A375 (cell line): ENCODE results near the gene ARID4A. TPM values are rescaled to one million over a fixed set of nuclear protein-coding genes. Genes with fewer than 3 reads are reported as not detected.

Experiments used
- small RNA-seq: library from RNA; depleted of rRNA; stranded (forward); fragments of <200 nt; gene quantifications from one replicate; pipeline ENCODE3, GENCODE V24; 2014
- total RNA-seq: library from RNA; depleted of rRNA; stranded (reverse); fragments of >200 nt; shearing (Covaris generic); gene quantifications from 2 replicates; pipeline ENCODE4 v1.2.3, GENCODE V29; 2014; rRNA removed

Gene ARID4A
- 2.2 and 5.1 TPM in 2 replicates for total RNA-seq

GRCh38 chr14:58298477-58299400, at the start of gene ARID4A:
Gene ARID4A, plus strand, starts transcription at chr14:58298555. Its CDS starts 1,300 bp downstream, at chr14:58299855.

DNA sequence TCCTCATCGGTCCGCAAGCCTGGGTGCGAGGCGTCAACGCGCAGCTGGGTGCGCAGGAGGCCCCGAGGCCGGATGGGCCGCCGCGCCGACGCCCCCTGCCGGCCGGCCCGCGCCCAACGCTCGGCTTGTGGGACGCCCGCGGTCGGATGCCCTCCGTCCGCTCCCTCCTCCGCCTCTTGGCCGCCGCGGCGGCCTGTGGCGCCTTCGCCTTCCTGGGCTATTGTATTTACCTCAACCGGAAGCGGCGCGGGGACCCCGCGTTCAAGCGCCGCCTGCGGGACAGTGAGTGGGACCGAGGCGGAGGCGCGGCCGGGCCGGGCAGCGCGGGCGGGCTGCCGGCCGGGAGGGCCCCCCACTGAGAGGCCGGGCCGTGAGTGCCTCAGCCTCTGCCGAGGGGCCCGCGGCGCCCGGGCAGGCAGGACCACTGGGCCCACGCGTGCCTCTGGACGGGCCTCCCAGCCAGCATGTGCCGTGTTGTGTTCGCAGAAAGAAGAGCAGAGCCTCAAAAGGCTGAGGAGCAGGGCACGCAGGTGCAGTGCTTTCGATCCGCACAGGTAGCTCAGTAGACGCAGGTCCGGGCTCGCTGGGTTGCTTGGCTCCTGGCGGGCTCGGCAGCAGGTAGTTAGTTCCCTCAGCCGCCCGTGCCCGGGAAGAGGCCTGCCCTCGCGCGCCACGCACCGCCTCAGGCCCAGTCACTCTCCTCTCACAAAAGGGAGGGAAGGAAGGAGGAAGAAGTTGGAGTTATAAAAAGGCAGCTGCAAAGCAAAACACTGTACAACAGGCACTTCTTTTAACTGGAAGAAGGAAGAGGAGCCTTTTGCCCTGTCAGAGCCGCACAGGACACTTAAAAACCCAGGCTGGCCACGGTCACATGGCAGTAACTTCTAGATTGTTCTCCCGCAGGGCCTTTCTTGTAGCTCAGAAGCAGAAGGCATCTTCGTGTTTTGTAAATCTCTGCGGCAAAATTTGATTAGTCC, 97.7 kb downstream of the ARID4A start, which contains the start of gene TOMM20L:
Gene TOMM20L (plus strand): TSS at position 119 of the 977 bp plus-strand sequence. CDS start 28 bp downstream, at position 147.

Small RNA genes within 50 kb of the gene (small RNA-seq; reads per million reads assigned to genes)
- not detected for gene RNU6-341P

Other genes starting within 250 kb of the ARID4A start
- 0.03 TPM in 1 of 2 replicates, not detected in the other for gene ARMH4, start 146.3 kb upstream of the ARID4A start, total RNA-seq
- gene ACTR10, start 98.4 kb upstream of the ARID4A start, total RNA-seq = 23.7 and 27.1 TPM in 2 replicates
- gene PSMA3, start 53.7 kb upstream of the ARID4A start, total RNA-seq = 80.1 and 104 TPM in 2 replicates
- not detected in 2 replicates for gene TOMM20L, start 97.4 kb downstream of the ARID4A start, total RNA-seq
- gene TIMM9, start 129.0 kb downstream of the ARID4A start, total RNA-seq = 18.6 and 29.3 TPM in 2 replicates
- 21.6 and 28.9 TPM in 2 replicates for gene KIAA0586, start 129.2 kb downstream of the ARID4A start, total RNA-seq